ENCODE data around the gene CDH2.
"Not testable (repeated sequence)": the region's sequence is repeated elsewhere in the genome, so short reads cannot be mapped to it uniquely, and the experiment has no call there.

CDH2 gene

DNA sequence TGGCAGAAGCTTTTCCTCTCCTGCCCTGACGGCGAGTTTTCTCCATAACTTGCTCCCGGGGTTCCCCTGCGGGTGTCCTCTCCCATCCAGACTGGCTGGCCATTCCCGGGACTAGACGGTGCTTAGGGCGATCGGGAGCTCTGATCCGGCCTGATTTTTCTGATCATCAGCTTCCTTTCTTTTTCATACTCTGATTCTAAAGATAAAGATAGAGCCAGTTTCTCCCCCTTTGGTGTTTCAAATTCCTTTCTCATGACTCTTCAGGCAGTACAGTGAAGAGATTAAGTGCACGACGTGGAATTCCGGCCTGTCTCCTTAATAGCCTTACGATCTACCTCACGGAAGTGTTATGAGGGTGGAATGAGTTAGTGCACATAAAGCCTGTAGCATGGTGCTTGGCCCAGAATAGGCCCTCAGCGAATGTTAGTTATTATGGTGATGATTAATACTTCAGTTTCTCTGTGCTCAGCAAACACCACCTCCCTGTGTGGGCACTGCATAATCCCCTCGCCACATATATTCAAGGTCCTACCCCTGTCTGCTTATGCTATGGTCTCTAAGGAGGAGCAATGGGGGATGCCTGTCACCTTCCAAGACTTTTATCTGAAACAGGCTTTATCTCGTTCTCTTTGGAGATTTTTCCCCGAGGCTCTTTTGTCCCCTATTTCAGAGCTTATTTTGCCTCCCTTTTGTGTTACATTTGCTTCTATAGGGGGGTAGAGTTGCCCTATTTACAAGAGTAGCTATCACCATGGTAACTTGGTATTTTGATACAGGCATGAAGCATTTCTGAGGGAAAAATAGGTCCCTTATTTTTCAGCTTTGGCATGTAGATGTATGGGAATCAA, 254.8 kb downstream of the CDH2 start:
- DNase-seq (ENCODE audit: low read depth, low spot score) = no peak

GRCh38 chr18:27921392-27921791, 255.5 kb downstream of the CDH2 start:
- no peak for DNase-seq (ENCODE audit: low read depth, low spot score)

- DNase-seq (ENCODE audit: low read depth, low spot score) = no peak
Measured at GRCh38 chr18:27920836-27921235, 256.1 kb downstream of the CDH2 start.

DNA sequence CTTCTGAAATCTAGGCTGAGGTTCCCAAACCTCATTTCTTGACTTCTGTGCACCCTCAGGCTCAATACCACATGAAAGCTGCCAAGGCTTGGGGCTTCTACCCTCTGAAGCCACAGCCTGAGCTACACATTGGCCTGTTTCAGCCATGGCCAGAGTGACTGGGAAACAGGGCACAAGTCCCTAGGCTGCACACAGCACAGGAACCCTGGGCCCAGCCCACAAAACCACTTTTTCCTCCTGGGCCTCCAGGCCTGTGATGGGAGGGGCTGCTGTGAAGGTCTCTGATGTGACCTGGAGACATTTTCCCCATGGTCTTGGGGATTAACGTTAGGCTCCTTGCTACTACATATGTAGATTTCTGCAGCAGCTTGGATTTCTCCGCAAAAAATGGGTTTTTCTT, 270.7 kb downstream of the CDH2 start:
- DNase-seq (ENCODE audit: low read depth, low spot score) = not testable (repeated sequence)

GRCh38 chr18:27903906-27904305, 273.0 kb downstream of the CDH2 start:
- no peak for DNase-seq (ENCODE audit: low read depth, low spot score)

GRCh38 chr18:27901424-27902226, 275.3 kb downstream of the CDH2 start:
- no peak for DNase-seq (ENCODE audit: low read depth, low spot score)

Data from iPS DF 19.7 (cell line).